ENCODE measurements around the gene PRDM16. TPM values are rescaled to one million over a fixed set of nuclear protein-coding genes. Genes with fewer than 3 reads are reported as not detected.
"Not testable (repeated sequence)": the region's sequence is repeated elsewhere in the genome, so short reads cannot be mapped to it uniquely, and the experiment has no call there.

PRDM16 gene
- total RNA-seq, 1 donor from 2014 or later, result 0.79 TPM

DNA sequence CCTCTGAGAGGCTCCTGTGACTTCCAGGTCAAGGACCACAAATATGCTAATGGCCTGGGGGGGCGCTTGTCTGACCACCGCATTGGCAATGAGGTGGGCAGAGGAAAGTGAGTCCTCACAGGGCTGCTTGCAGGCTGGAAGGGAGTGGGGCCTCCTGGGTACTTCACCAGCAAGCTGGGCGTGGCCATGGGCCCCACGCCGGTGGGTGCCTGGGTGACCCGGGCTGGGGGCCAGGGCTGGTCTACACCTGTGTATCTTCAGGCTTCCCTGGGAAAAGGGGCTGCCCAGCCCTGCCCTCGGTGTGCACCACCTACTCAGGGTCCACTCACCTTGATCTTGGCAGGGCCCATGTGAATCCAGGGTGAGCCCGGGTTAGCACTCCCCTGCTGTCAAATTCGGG lies 167.4 kb downstream of the PRDM16 start:
- H3K27me3 ChIP-seq (ENCODE audit: control insufficient read depth, insufficient read depth, low read length), result no peaks in the 10 kb centered on the region
- no peak for TF ChIP-seq CTCF (IDR thresholded peaks at IDR 0.05; ENCODE audit: insufficient read depth, low read length, severe bottlenecking)
- H3K36me3 ChIP-seq (ENCODE audit: control insufficient read depth, insufficient read depth, low read length), result no peaks in the 10 kb centered on the region
- DNase-seq (ENCODE audit: low read depth), result no peak
- no peak overlapping the region for H3K4me3 ChIP-seq (ENCODE audit: low read depth, low read length)
- FAIRE-seq, result no peak

- no peak overlapping the region for H3K4me3 ChIP-seq (ENCODE audit: low read depth, low read length)
- no peak for TF ChIP-seq CTCF (IDR thresholded peaks at IDR 0.05; ENCODE audit: insufficient read depth, low read length, severe bottlenecking)
- H3K36me3 ChIP-seq (ENCODE audit: control insufficient read depth, insufficient read depth, low read length), result no peaks in the 10 kb centered on the region
- DNase-seq (ENCODE audit: low read depth), result no peak
- no peak for FAIRE-seq
- no peaks in the 10 kb centered on the region for H3K27me3 ChIP-seq (ENCODE audit: control insufficient read depth, insufficient read depth, low read length)
Measured at GRCh38 chr1:3236955-3237354, 168.0 kb downstream of the PRDM16 start.

GRCh38 chr1:3237570-3237969 lies 168.6 kb downstream of the PRDM16 start:
- TF ChIP-seq CTCF (IDR thresholded peaks at IDR 0.05; ENCODE audit: insufficient read depth, low read length, severe bottlenecking), result no peak
- H3K36me3 ChIP-seq (ENCODE audit: control insufficient read depth, insufficient read depth, low read length), result no peaks in the 10 kb centered on the region
- DNase-seq (ENCODE audit: low read depth) (no peak), FAIRE-seq (no peak)
- no peaks in the 10 kb centered on the region for H3K27me3 ChIP-seq (ENCODE audit: control insufficient read depth, insufficient read depth, low read length)
- no peak overlapping the region for H3K4me3 ChIP-seq (ENCODE audit: low read depth, low read length)

- no peak for FAIRE-seq
- no peak for DNase-seq (ENCODE audit: low read depth)
- Histone ChIP-seq H3K36me3 (ENCODE audit: control insufficient read depth, insufficient read depth, low read length) (no peaks in the 10 kb centered on the region), H3K27me3 (ENCODE audit: control insufficient read depth, insufficient read depth, low read length) (no peaks in the 10 kb centered on the region), H3K4me3 (ENCODE audit: low read depth, low read length) (no peak overlapping the region)
- TF ChIP-seq CTCF (IDR thresholded peaks at IDR 0.05; ENCODE audit: insufficient read depth, low read length, severe bottlenecking), result no peak
Measured at GRCh38 chr1:3237994-3238702, 169.1 kb downstream of the PRDM16 start.

- TF ChIP-seq CTCF (IDR thresholded peaks at IDR 0.05; ENCODE audit: insufficient read depth, low read length, severe bottlenecking), result no peak
- DNase-seq (ENCODE audit: low read depth) (no peak), FAIRE-seq (no peak)
Measured at GRCh38 chr1:3238703-3239278, 169.8 kb downstream of the PRDM16 start.

GRCh38 chr1:3239991-3240390 lies 171.0 kb downstream of the PRDM16 start:
- H3K36me3 ChIP-seq (ENCODE audit: control insufficient read depth, insufficient read depth, low read length); FAIRE-seq; H3K27me3 ChIP-seq (ENCODE audit: control insufficient read depth, insufficient read depth, low read length); H3K4me3 ChIP-seq (ENCODE audit: low read depth, low read length); DNase-seq (ENCODE audit: low read depth): not testable (repeated sequence)

More at GRCh38 chr1:3238703-3239278, 169.8 kb downstream of the PRDM16 start:
- no peaks in the 10 kb centered on the region for H3K27me3 ChIP-seq (ENCODE audit: control insufficient read depth, insufficient read depth, low read length)
- no peak overlapping the region for H3K4me3 ChIP-seq (ENCODE audit: low read depth, low read length)
- no peaks in the 10 kb centered on the region for H3K36me3 ChIP-seq (ENCODE audit: control insufficient read depth, insufficient read depth, low read length)

Measured in bronchial epithelial cell (primary cell).